Naive thymus-derived CD4-positive, alpha-beta T cell (primary cell): Measurements from ENCODE around the gene MINK1. TPM values are rescaled to one million over a fixed set of nuclear protein-coding genes. Genes with fewer than 3 reads are reported as not detected.

Source experiments
- ATAC-seq: fragments of 150-1000 bp; cut with Tn5 transposase; 2 replicates; pipeline ENCODE4 v1.10.0; 2021; ENCODE audit warnings: mild to moderate bottlenecking, moderate library complexity
- CTCF ChIA-PET: fragments of 350-600 bp; sonication (Branson Sonifier 250); formaldehyde crosslinking; loops from one replicate; lab custom pipeline; 2021; ENCODE audit warnings: antibody characterized with exemption; lab: Charles Lee
- POLR2A ChIA-PET: fragments of 350-600 bp; sonication (Branson Sonifier 250); formaldehyde crosslinking; loops from one replicate; lab custom pipeline; 2021; ENCODE audit warnings: antibody characterized with exemption, inconsistent platforms; lab: Charles Lee
- DNase-seq, 9 donors: peaks; one replicate each; pipeline versions ENCODE4 v3.0.0 to v3.0.0-alpha.2; 2020 to 2022; ENCODE audit warnings: mixed read lengths in 1 of 9
- H3K27ac ChIP-seq: one replicate; pipeline ENCODE4 v1.7.0; 2013; ENCODE audit warnings: mild to moderate bottlenecking, low read depth, low read length, moderate library complexity
- H3K27me3 ChIP-seq, 2 donors: one replicate each; pipeline ENCODE4 v1.7.0; 2013; ENCODE audit warnings: low read length in 2 of 2, mild to moderate bottlenecking in 2 of 2, moderate library complexity in 2 of 2; ENCODE audit not compliant: control insufficient read depth in 2 of 2, insufficient read depth in 2 of 2
- H3K36me3 ChIP-seq, 3 experiments: 1 replicate in 2 of 3; 2 replicates in 1 of 3; pipeline ENCODE4 v1.7.0; 2013; ENCODE audit warnings: low read length in 3 of 3, mild to moderate bottlenecking in 3 of 3, moderate library complexity in 1 of 3; ENCODE audit not compliant: insufficient read depth in 3 of 3, control insufficient read depth in 2 of 3
- H3K4me1 ChIP-seq, 2 donors: one replicate each; pipeline ENCODE4 v1.7.0; 2013; ENCODE audit warnings: low read length in 2 of 2, mild to moderate bottlenecking in 2 of 2, moderate library complexity in 1 of 2; ENCODE audit not compliant: control insufficient read depth in 2 of 2, insufficient read depth in 2 of 2
- H3K4me3 ChIP-seq: 2 replicates; pipeline ENCODE4 v1.7.0; 2013; ENCODE audit warnings: mild to moderate bottlenecking, low read length
- H3K9me3 ChIP-seq, 3 experiments: 1 replicate in 2 of 3; 2 replicates in 1 of 3; pipeline ENCODE4 v1.7.0; 2013; ENCODE audit warnings: low read length in 3 of 3; ENCODE audit not compliant: control insufficient read depth in 2 of 3
- H3K27ac Mint-ChIP-seq, 9 donors: one replicate each; pipeline ENCODE4 v1.8.0; 2020 to 2022; ENCODE audit warnings: mixed read lengths in 9 of 9, mild to moderate bottlenecking in 8 of 9, moderate library complexity in 5 of 9, inconsistent platforms in 2 of 9
- H3K27me3 Mint-ChIP-seq, 5 donors: one replicate each; pipeline ENCODE4 v1.8.0; 2021 to 2022; ENCODE audit warnings: mixed read lengths in 5 of 5, mild to moderate bottlenecking in 1 of 5
- H3K36me3 Mint-ChIP-seq, 5 donors: one replicate each; pipeline ENCODE4 v1.8.0; 2020 to 2022; ENCODE audit warnings: mixed read lengths in 5 of 5, mild to moderate bottlenecking in 3 of 5, inconsistent platforms in 1 of 5
- H3K4me1 Mint-ChIP-seq, 7 donors: one replicate each; pipeline ENCODE4 v1.8.0; 2020 to 2022; ENCODE audit warnings: mixed read lengths in 7 of 7, mild to moderate bottlenecking in 3 of 7, inconsistent platforms in 1 of 7
- H3K4me3 Mint-ChIP-seq, 10 donors: one replicate each; pipeline ENCODE4 v1.8.0; 2020 to 2022; ENCODE audit warnings: mild to moderate bottlenecking in 10 of 10, mixed read lengths in 10 of 10, moderate library complexity in 6 of 10, inconsistent platforms in 2 of 10
- H3K9me3 Mint-ChIP-seq, 11 donors: one replicate each; pipeline ENCODE4 v1.8.0; 2020 to 2022; ENCODE audit warnings: mixed read lengths in 11 of 11, mild to moderate bottlenecking in 4 of 11, inconsistent platforms in 1 of 11, moderate library complexity in 1 of 11
- intact Hi-C, 2 donors: fragments of 100-400 bp; cut with micrococcal nuclease; formaldehyde crosslinking; loops; one replicate each; pipeline ENCODE4 v1.15.1; 2023
- polyA plus RNA-seq, 2 donors: library from polyadenylated mRNA; unstranded; fragments of 300-500 nt; fragmentation: Illumina TruSeq; gene quantifications; one replicate each; pipeline ENCODE4 v1.2.3, GENCODE V29; 2021
- total RNA-seq, 6 experiments: library from RNA in 5 of 6; stranded (reverse) in 5 of 6; gene quantifications; 1 replicate in 5 of 6; 2 replicates in 1 of 6; pipeline ENCODE4 v1.2.3 and lab custom pipeline; 2021 to 2026

Gene MINK1
- total and polyA plus RNA-seq, 7 experiments from 2014 or later = 8.3 to 142 (median 102) TPM

GRCh38 chr17:4896332-4897197 lies 63.4 kb downstream of the MINK1 start:
- intact Hi-C loops = loop anchor here in 1 of 2 donors (5.0 kb wide), 1 partner anchor 339 kb away; the partner anchor contains the start of gene MYBBP1A
- Mint-ChIP-seq H3K36me3 (peaks cover 0 to 15% (median 0%) of the 10 kb centered on the region in 5 donors), H3K27me3 (peaks cover 0 to 13% (median 0%) of the 10 kb centered on the region in 5 donors), H3K4me1 (peaks cover 0 to 24% (median 19%) of the 10 kb centered on the region in 7 donors), H3K4me3 (no peak overlapping the region), H3K9me3 (peaks cover 0 to 2% (median 0%) of the 10 kb centered on the region in 11 donors), H3K27ac (peak overlapping the region in 1 of 9 donors; percentile 70)
- CTCF ChIA-PET = interaction anchor here (0.7 kb wide), 1 partner anchor 327 kb away, joined by 3 read pairs; no protein-coding TSS in a partner anchor
- Histone ChIP-seq H3K4me3 (no peak overlapping the region), H3K9me3 (no peaks in the 10 kb centered on the region), H3K27me3 (no peaks in the 10 kb centered on the region), H3K27ac (no peak overlapping the region), H3K36me3 (peaks cover 0 to 56% (median 15%) of the 10 kb centered on the region in 3 experiments), H3K4me1 (peaks cover 12 to 23% of the 10 kb centered on the region in 2 donors)
- no peak for ATAC-seq
- POLR2A ChIA-PET = interaction anchor here (0.7 kb wide), 1 partner anchor 163 kb away, joined by 3 read pairs; no protein-coding TSS in a partner anchor
- DNase-seq = no peak

DNA sequence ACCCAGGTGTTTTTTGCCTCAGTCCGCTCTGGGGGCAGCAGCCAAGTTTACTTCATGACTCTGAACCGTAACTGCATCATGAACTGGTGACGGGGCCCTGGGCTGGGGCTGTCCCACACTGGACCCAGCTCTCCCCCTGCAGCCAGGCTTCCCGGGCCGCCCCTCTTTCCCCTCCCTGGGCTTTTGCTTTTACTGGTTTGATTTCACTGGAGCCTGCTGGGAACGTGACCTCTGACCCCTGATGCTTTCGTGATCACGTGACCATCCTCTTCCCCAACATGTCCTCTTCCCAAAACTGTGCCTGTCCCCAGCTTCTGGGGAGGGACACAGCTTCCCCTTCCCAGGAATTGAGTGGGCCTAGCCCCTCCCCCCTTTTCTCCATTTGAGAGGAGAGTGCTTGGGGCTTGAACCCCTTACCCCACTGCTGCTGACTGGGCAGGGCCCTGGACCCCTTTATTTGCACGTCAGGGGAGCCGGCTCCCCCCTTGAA lies 64.1 kb downstream of the MINK1 start:
- H3K9me3 Mint-ChIP-seq = peaks cover 0 to 2% (median 0%) of the 10 kb centered on the region in 11 donors
- intact Hi-C loops = loop anchor here in 1 of 2 donors (5.0 kb wide), 1 partner anchor 340 kb away; the partner anchor contains the start of gene MYBBP1A
- POLR2A ChIA-PET = no interaction called here
- Histone ChIP-seq H3K27me3 (no peaks in the 10 kb centered on the region), H3K9me3 (no peaks in the 10 kb centered on the region), H3K4me3 (no peak overlapping the region), H3K4me1 (peaks cover 16 to 23% of the 10 kb centered on the region in 2 donors), H3K36me3 (peaks cover 0 to 49% (median 15%) of the 10 kb centered on the region in 3 experiments), H3K27ac (no peak overlapping the region)
- CTCF ChIA-PET = no interaction called here
- peaks cover under 1 to 28% (median 21%) of the 10 kb centered on the region in 7 donors for H3K4me1 Mint-ChIP-seq
- DNase-seq (no peak), ATAC-seq (no peak)
- no peak overlapping the region for H3K4me3 Mint-ChIP-seq
- H3K27me3 Mint-ChIP-seq = peaks cover 0 to 13% (median 0%) of the 10 kb centered on the region in 5 donors
- H3K27ac Mint-ChIP-seq = peak overlapping the region in 2 of 9 donors; percentile 32 to 70
- peaks cover 0 to 15% (median 0%) of the 10 kb centered on the region in 5 donors for H3K36me3 Mint-ChIP-seq

- CTCF ChIA-PET = no interaction called here
Measured at GRCh38 chr17:4897785-4898184, 64.6 kb downstream of the MINK1 start.

DNA sequence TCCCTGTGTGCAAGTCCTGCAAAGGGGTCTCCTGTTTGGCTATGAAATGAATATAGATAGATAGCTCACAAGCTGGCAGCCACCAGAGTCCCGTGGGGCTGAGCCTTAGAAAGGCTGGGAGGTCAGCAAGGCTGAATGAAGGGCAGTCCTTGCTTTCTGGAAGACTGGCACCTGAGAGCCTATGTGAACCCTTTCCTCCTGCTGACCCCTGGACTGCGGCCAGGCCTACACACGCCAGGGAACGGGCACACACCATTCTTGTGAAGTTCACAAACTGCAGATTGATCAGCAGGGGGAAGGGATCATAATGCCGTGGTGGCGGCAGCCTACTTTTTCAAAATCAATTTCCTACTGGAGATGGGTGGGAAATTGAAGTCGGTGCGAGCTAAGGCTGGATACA lies 65.2 kb downstream of the MINK1 start:
- DNase-seq = no peak
- Mint-ChIP-seq H3K9me3 (peaks cover 0 to 3% (median 0%) of the 10 kb centered on the region in 11 donors), H3K27me3 (peaks cover 0 to 13% (median 0%) of the 10 kb centered on the region in 5 donors), H3K4me1 (peaks cover 10 to 39% (median 32%) of the 10 kb centered on the region in 7 donors), H3K4me3 (peak overlapping the region; percentile 67 to 92 (median 78)), H3K27ac (peak overlapping the region in 8 of 9 donors; percentile 31 to 80 (median 72)), H3K36me3 (peaks cover 0 to 12% (median 0%) of the 10 kb centered on the region in 5 donors)
- Histone ChIP-seq H3K27me3 (no peaks in the 10 kb centered on the region), H3K9me3 (no peaks in the 10 kb centered on the region), H3K4me1 (peaks cover 27 to 33% of the 10 kb centered on the region in 2 donors), H3K27ac (peak overlapping the region; percentile 67), H3K36me3 (peaks cover 0 to 38% (median 7%) of the 10 kb centered on the region in 3 experiments), H3K4me3 (no peak overlapping the region)
- no peak for ATAC-seq
- CTCF ChIA-PET = interaction anchor here (1.3 kb wide), 1 partner anchor 11 kb away, joined by 3 read pairs; no protein-coding TSS in a partner anchor
- intact Hi-C loops = loop anchor here in 1 of 2 donors (5.0 kb wide), 1 partner anchor 341 kb away; the partner anchor contains the start of gene MYBBP1A
- POLR2A ChIA-PET = interaction anchor here (2.7 to 5.9 kb wide), 2 partner anchors 42 to 69 kb away, joined by 13 to 25 read pairs; partner anchors contain the start of genes RNF167, SLC25A11 and SPAG7

More at GRCh38 chr17:4897785-4898184, 64.6 kb downstream of the MINK1 start:
- ATAC-seq = no peak
- no peak overlapping the region for H3K4me3 ChIP-seq
- peaks cover 0 to 43% (median 11%) of the 10 kb centered on the region in 3 experiments for H3K36me3 ChIP-seq
- DNase-seq = no peak
- Mint-ChIP-seq H3K27ac (peak overlapping the region in 2 of 9 donors; percentile 69 to 78), H3K4me3 (peak overlapping the region in 4 of 10 donors; percentile 70 to 92 (median 82)), H3K27me3 (peaks cover 0 to 13% (median 0%) of the 10 kb centered on the region in 5 donors), H3K4me1 (peaks cover 6 to 34% (median 27%) of the 10 kb centered on the region in 7 donors), H3K9me3 (peaks cover 0 to 2% (median 0%) of the 10 kb centered on the region in 11 donors), H3K36me3 (peaks cover 0 to 12% (median 0%) of the 10 kb centered on the region in 5 donors)
- POLR2A ChIA-PET = no interaction called here
- H3K27ac ChIP-seq = no peak overlapping the region
- intact Hi-C loops = loop anchor here in 1 of 2 donors (5.0 kb wide), 1 partner anchor 340 kb away; the partner anchor contains the start of gene MYBBP1A
- no peaks in the 10 kb centered on the region for H3K27me3 ChIP-seq
- H3K4me1 ChIP-seq = peaks cover 21 to 27% of the 10 kb centered on the region in 2 donors
- no peaks in the 10 kb centered on the region for H3K9me3 ChIP-seq

GRCh38 chr17:4898927-4899326 lies 65.8 kb downstream of the MINK1 start:
- DNase-seq (no peak), ATAC-seq (peak; percentile 0)
- Histone ChIP-seq H3K36me3 (peaks cover 0 to 32% (median 4%) of the 10 kb centered on the region in 3 experiments), H3K4me1 (peaks cover 29 to 38% of the 10 kb centered on the region in 2 donors), H3K27ac (peak overlapping the region; percentile 67), H3K27me3 (no peaks in the 10 kb centered on the region), H3K9me3 (no peaks in the 10 kb centered on the region), H3K4me3 (peak overlapping the region; percentile 76)
- H3K4me1 Mint-ChIP-seq = peaks cover 14 to 45% (median 37%) of the 10 kb centered on the region in 7 donors
- ChIA-PET CTCF (interaction anchor here (0.6 to 1.4 kb wide), 7 partner anchors 9 to 333 kb away, joined by 3 to 4 read pairs (median 3); partner anchors contain the start of gene PSMB6), POLR2A (interaction anchor here (0.6 to 5.9 kb wide), 8 partner anchors 10 to 755 kb away, joined by 3 to 25 read pairs (median 10); partner anchors contain the start of genes CAMTA2, PFN1, RNF167 and SLC25A11)
- intact Hi-C loops = loop anchor here in 1 of 2 donors (1.0 to 5.0 kb wide), 4 partner anchors 10 to 342 kb away; partner anchors contain the start of genes ARRB2, MED11 and MYBBP1A
- H3K27me3 Mint-ChIP-seq = peaks cover 0 to 13% (median 0%) of the 10 kb centered on the region in 5 donors
- H3K36me3 Mint-ChIP-seq = peaks cover 0 to 12% (median 0%) of the 10 kb centered on the region in 5 donors
- peak overlapping the region in 9 of 10 donors; percentile 69 to 95 (median 90) for H3K4me3 Mint-ChIP-seq
- peaks cover 0 to 3% (median 0%) of the 10 kb centered on the region in 11 donors for H3K9me3 Mint-ChIP-seq
- peak overlapping the region in 7 of 9 donors; percentile 59 to 99 (median 76) for H3K27ac Mint-ChIP-seq
